Epithelial cell of prostate (primary cell): Measurements from ENCODE around the gene LYSET.
"Not testable (repeated sequence)": the region's sequence is repeated elsewhere in the genome, so short reads cannot be mapped to it uniquely, and the experiment has no call there.

ENCODE experiments used
- DNase-seq: peaks from one replicate; pipeline ENCODE4 v3.0.0-alpha.2; 2011; ENCODE audit warnings: low read depth, low spot score
- H3K27ac ChIP-seq: fragments of 450-650 bp; 2 replicates; pipeline ENCODE4 v1.5.1; 2017; ENCODE audit warnings: mild to moderate bottlenecking

LYSET gene

GRCh38 chr14:93214598-93214997 is 29.5 kb downstream of the LYSET start:
- H3K27ac ChIP-seq = no peak overlapping the region
- DNase-seq = no peak

GRCh38 chr14:93219103-93219726 is 34.1 kb downstream of the LYSET start:
- peak; percentile 36 for DNase-seq
- H3K27ac ChIP-seq = no peak overlapping the region

- no peak for DNase-seq
- H3K27ac ChIP-seq = no peak overlapping the region
Measured at GRCh38 chr14:93220509-93220908, 35.4 kb downstream of the LYSET start.

- DNase-seq = no peak
- H3K27ac ChIP-seq = no peak overlapping the region
Measured at GRCh38 chr14:93223565-93223964, 38.4 kb downstream of the LYSET start.

GRCh38 chr14:93228550-93228949 is 43.4 kb downstream of the LYSET start:
- DNase-seq = no peak
- H3K27ac ChIP-seq = no peak overlapping the region

- H3K27ac ChIP-seq = no peak overlapping the region
- no peak for DNase-seq
Measured at GRCh38 chr14:93230539-93230938, 45.4 kb downstream of the LYSET start.

GRCh38 chr14:93231129-93231979 is 46.2 kb downstream of the LYSET start:
- no peak for DNase-seq

GRCh38 chr14:93232159-93232558 is 47.0 kb downstream of the LYSET start:
- H3K27ac ChIP-seq = no peak overlapping the region

More at GRCh38 chr14:93231129-93231979, 46.2 kb downstream of the LYSET start:
- no peak overlapping the region for H3K27ac ChIP-seq

GRCh38 chr14:93233078-93233477 is 48.0 kb downstream of the LYSET start:
- H3K27ac ChIP-seq, DNase-seq: not testable (repeated sequence)

More at GRCh38 chr14:93232159-93232558, 47.0 kb downstream of the LYSET start:
- DNase-seq = no peak

GRCh38 chr14:93234798-93235197 is 49.7 kb downstream of the LYSET start:
- DNase-seq = peak; percentile 80
- H3K27ac ChIP-seq = peak overlapping the region; percentile 58
